Lung (tissue), 12 donors: ENCODE data around the gene MACROH2A1. TPM values are rescaled to one million over a fixed set of nuclear protein-coding genes. Genes with fewer than 3 reads are reported as not detected.
A peak's percentile ranks its signal among the peaks of the same experiment; 100 is the strongest.

Experiments used
- ATAC-seq: fragments of 200-7000 bp; cut with Tn5 transposase; one replicate; pipeline ENCODE4 v1.9.1; 2020; ENCODE audit warnings: moderate number of reproducible peaks; ENCODE audit not compliant: insufficient read depth, low FRiP score
- DNase-seq, 3 donors: peaks; one replicate each; pipeline ENCODE4 v3.0.0-alpha.2; 2013 to 2017
- H3K27ac ChIP-seq, 2 donors: one replicate each; pipeline ENCODE4 v1.5.1; 2013; ENCODE audit warnings: mild to moderate bottlenecking in 2 of 2, moderate library complexity in 2 of 2, control low read depth in 1 of 2, inconsistent platforms in 1 of 2, low read depth in 1 of 2, low read length in 1 of 2
- H3K27me3 ChIP-seq, 3 donors: one replicate each; pipeline ENCODE4 v1.5.1; 2013; ENCODE audit warnings: low read length in 2 of 3; ENCODE audit not compliant: control insufficient read depth in 3 of 3, insufficient read depth in 3 of 3
- H3K36me3 ChIP-seq, 4 donors: one replicate each; pipeline ENCODE4 v1.5.1; 2013; ENCODE audit warnings: low read length in 4 of 4, mild to moderate bottlenecking in 1 of 4, moderate library complexity in 1 of 4; ENCODE audit not compliant: control insufficient read depth in 4 of 4, insufficient read depth in 4 of 4
- H3K4me1 ChIP-seq, 5 donors: one replicate each; pipeline ENCODE4 v1.5.1; 2013; ENCODE audit warnings: low read length in 5 of 5, mild to moderate bottlenecking in 2 of 5, moderate library complexity in 1 of 5; ENCODE audit not compliant: control insufficient read depth in 5 of 5, insufficient read depth in 5 of 5
- H3K4me3 ChIP-seq: one replicate; pipeline ENCODE4 v1.5.1; 2013; ENCODE audit warnings: mild to moderate bottlenecking, control low read depth, moderate library complexity
- H3K9ac ChIP-seq, 2 donors: one replicate each; pipeline ENCODE4 v1.5.1; 2013; ENCODE audit warnings: low read length in 2 of 2, control low read depth in 1 of 2; ENCODE audit not compliant: insufficient read depth in 1 of 2
- H3K9me3 ChIP-seq, 4 donors: one replicate each; pipeline ENCODE4 v1.5.1; 2013; ENCODE audit warnings: low read length in 3 of 4, mild to moderate bottlenecking in 1 of 4, moderate library complexity in 1 of 4; ENCODE audit not compliant: control insufficient read depth in 4 of 4, insufficient read depth in 3 of 4
- WGBS, 2 donors: extraction: QIAGEN DNeasy Blood & Tissue Kit; methylation state at CpG; one replicate each; pipeline ENCODE4 v1.1.7; 2013; 5-methylcytosine and 5-hydroxymethylcytosine counted together
- polyA plus RNA-seq, 2 donors: library from polyadenylated mRNA; stranded (reverse); fragments of 200-250 nt; gene quantifications; one replicate each; pipeline ENCODE4 v1.2.1, GENCODE V29; 2013
- total RNA-seq, 2 donors: library from RNA; depleted of rRNA in 1 of 2; stranded (reverse); fragments of >200 nt in 1 of 2; gene quantifications; one replicate each; pipeline ENCODE4 v1.2.1, GENCODE V29; 2014 to 2021
- TF ChIP-seq, protein P1 (sequence below): IDR thresholded peaks from 2 replicates; pipeline ENCODE4 v1.5.1; 2012; ENCODE audit warnings: mild to moderate bottlenecking; ENCODE audit errors: control extremely low read depth, extremely low read depth
- donor health status: control.
- donor health status: control.
- donor health status: Bipolar disorder and iron deficiency.
- donor health status: healthy.
- donor health status: DM: yes; HTN: yes; CAD: no.

MACROH2A1 gene
- total and polyA plus RNA-seq, 4 donors = 149 to 334 (median 248) TPM

DNA sequence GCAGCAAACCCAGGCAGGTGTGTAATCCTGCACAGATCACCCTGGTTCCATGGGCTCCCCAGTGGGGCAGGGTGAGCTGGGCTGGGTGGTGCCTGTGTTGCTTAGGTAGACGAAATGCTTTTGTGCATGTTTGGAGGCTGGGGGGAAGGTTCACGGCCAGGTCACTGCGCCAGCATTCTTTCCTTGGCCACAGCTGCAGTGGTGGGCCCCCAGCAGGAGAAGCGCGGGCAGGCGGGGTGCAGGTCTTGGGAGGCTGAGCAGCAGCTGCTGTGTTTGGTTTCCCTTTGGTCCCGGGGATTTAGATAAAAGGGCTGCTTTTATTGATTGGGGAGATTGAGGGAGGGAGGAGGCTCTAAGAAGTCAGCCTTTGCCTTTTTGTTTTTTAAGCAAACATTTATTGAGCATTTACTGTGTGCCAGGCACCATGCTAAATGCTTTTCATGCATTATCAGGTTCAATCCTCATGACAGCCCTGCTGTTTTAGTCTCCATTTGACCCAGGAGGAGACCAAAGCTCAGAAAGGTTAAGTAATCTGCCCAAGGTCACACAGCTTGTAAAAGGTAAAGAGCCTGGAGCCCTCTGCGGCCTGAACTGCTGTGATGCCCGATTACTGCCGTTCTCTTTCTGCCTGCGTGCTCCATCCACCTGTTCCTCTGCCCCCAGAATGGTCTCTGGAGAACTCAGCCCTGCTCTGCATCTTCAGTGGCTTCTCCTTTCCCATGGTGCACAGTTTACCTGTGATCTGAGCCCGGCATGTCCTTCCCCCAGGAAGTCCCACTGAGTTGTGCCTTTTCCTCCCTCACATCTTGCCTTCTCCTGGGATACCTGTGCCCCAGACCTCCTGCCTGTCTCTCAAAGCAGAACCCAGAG lies 94.4 kb downstream of the MACROH2A1 start:
- TF ChIP-seq, protein P1, sequence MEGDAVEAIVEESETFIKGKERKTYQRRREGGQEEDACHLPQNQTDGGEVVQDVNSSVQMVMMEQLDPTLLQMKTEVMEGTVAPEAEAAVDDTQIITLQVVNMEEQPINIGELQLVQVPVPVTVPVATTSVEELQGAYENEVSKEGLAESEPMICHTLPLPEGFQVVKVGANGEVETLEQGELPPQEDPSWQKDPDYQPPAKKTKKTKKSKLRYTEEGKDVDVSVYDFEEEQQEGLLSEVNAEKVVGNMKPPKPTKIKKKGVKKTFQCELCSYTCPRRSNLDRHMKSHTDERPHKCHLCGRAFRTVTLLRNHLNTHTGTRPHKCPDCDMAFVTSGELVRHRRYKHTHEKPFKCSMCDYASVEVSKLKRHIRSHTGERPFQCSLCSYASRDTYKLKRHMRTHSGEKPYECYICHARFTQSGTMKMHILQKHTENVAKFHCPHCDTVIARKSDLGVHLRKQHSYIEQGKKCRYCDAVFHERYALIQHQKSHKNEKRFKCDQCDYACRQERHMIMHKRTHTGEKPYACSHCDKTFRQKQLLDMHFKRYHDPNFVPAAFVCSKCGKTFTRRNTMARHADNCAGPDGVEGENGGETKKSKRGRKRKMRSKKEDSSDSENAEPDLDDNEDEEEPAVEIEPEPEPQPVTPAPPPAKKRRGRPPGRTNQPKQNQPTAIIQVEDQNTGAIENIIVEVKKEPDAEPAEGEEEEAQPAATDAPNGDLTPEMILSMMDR = no peak
- no peak overlapping the region for H3K4me3 ChIP-seq
- no peak overlapping the region for H3K27ac ChIP-seq
- no peaks in the 10 kb centered on the region for H3K36me3 ChIP-seq
- H3K27me3 ChIP-seq = no peaks in the 10 kb centered on the region
- DNase-seq (peak; percentile 19 to 49 (median 29)), ATAC-seq (no peak)
- H3K9ac ChIP-seq = no peak overlapping the region
- WGBS, 2 donors = 73 to 83% methylated on average over 12 of the region's 12 CpGs
- H3K9me3 ChIP-seq = peaks cover 0 to 2% (median 0%) of the 10 kb centered on the region in 4 donors
- H3K4me1 ChIP-seq = peaks cover 0 to 5% (median 0%) of the 10 kb centered on the region in 5 donors

DNA sequence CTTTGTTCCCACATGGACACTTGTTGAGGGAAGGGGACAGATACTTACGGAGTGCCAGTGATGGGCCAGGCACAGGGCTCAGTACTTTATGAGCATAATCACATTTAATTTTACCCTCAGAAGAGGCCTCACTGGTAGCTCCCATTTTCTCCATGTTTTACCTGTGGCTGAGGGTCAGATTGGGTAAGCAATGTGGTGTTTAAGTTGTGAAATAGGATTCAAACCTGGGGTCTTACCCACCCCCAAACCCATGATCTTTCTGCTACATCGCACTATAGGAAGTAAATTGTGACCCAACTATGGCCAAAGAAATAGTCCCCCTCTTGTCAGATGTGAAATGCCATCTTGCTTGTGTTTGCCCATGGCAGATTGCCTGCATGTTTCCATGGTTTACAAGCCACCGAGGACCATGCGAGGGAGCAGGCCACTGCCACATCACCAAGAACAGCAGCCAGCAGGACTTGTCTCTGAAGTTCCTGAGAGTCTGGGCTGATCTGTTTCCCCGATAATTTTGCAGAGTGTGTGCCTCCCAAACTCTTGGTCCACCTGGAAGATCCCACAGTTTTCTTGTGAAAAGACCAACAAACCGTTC lies 95.4 kb downstream of the MACROH2A1 start:
- Histone ChIP-seq H3K4me3 (no peak overlapping the region), H3K36me3 (no peaks in the 10 kb centered on the region), H3K27ac (no peak overlapping the region), H3K9ac (no peak overlapping the region), H3K4me1 (peaks cover 0 to 5% (median 0%) of the 10 kb centered on the region in 5 donors), H3K27me3 (no peaks in the 10 kb centered on the region), H3K9me3 (peaks cover 0 to 2% (median 0%) of the 10 kb centered on the region in 4 donors)
- TF ChIP-seq, protein P1 = no peak
- 85% methylated on average over 6 of the region's 6 CpGs for WGBS, 2 donors
- no peak for ATAC-seq
- DNase-seq = no peak

DNA sequence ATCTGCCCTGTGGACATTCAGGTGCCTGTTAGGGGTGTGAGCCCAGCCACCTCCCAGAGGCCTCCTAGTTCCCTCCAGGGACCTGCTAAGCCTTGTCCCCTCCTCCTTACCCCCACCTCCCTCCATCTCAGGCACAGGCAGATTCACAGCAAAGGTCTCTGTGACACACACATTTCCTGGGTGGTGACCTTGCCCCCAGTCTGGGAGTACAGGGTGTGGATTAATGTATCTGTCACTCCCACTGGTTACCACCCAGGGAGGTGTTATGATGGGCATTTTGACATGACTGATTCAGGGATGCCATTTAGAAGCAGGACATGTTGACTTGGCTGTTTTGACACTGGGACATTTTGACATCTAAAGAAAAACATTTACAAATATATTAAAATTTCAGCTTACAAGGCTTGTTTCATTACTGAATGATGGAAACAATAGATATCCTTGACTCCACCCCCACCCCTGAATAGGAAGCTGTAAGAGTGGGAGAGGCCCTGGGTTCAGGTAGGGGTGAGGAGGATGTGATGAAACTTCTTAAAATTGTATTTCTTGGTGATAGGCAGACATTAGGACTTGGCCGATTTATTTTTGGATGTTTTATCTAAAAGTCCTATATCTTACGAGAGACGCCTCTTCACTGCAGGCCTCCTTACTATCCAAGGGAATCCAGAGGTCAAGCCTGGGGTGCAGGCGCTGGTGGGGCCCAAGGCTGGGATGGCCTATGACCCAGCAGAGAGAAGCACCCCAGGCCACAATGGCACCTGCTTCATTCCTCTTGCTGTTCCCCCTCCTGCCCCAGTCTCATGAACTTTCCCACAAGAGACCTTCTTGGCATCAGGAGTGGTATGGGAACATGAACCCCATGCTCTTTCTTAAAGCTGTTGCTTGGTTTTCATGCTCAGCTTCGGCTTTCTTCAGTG lies 101.9 kb downstream of the MACROH2A1 start:
- no peaks in the 10 kb centered on the region for H3K4me1 ChIP-seq
- peaks cover 0 to 2% (median 0%) of the 10 kb centered on the region in 3 donors for H3K27me3 ChIP-seq
- H3K9me3 ChIP-seq = no peaks in the 10 kb centered on the region
- TF ChIP-seq, protein P1 = no peak
- H3K9ac ChIP-seq = no peak overlapping the region
- ATAC-seq (no peak), DNase-seq (no peak)
- 95 to 96% methylated on average over 5 of the region's 5 CpGs for WGBS, 2 donors
- no peak overlapping the region for H3K27ac ChIP-seq
- H3K4me3 ChIP-seq = no peak overlapping the region
- H3K36me3 ChIP-seq = no peaks in the 10 kb centered on the region
